HG02884 (cell line): ENCODE data around the gene BTN1A1.
"Not testable (repeated sequence)": the region's sequence is repeated elsewhere in the genome, so short reads cannot be mapped to it uniquely, and the experiment has no call there.

Source experiments
- ATAC-seq: cut with Tn5 transposase; IDR thresholded peaks from one replicate; pipeline ENCODE4 v1.9.1; 2021; ENCODE audit warnings: mild to moderate bottlenecking, moderate library complexity; ENCODE audit not compliant: unreplicated experiment

The BTN1A1 gene, protein sequence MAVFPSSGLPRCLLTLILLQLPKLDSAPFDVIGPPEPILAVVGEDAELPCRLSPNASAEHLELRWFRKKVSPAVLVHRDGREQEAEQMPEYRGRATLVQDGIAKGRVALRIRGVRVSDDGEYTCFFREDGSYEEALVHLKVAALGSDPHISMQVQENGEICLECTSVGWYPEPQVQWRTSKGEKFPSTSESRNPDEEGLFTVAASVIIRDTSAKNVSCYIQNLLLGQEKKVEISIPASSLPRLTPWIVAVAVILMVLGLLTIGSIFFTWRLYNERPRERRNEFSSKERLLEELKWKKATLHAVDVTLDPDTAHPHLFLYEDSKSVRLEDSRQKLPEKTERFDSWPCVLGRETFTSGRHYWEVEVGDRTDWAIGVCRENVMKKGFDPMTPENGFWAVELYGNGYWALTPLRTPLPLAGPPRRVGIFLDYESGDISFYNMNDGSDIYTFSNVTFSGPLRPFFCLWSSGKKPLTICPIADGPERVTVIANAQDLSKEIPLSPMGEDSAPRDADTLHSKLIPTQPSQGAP

DNA sequence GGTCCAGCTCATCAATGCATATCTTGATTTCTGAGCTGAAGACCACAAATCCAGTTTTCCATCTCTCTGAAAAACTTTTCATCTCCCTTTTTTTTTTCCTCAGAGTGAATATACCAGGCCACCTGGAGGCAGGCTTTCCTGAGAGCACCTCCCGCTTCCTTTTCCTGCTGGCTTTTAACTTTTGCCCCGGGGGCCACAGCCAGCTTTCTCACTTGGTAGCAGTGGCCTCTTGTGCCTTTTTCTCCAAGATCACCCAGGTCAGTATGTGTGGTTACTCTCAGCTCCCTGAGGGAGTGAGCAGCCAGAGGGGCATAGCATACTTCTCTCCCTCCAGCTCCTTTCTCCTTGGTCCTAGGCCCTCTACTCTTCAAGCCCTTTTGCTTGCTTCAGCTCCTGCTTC is at the start of gene BTN1A1:
Gene BTN1A1, plus strand, starts transcription at position 202 of the 400 bp plus-strand sequence. CDS start 984 bp downstream, outside the sequence.
- no peak for ATAC-seq

DNA sequence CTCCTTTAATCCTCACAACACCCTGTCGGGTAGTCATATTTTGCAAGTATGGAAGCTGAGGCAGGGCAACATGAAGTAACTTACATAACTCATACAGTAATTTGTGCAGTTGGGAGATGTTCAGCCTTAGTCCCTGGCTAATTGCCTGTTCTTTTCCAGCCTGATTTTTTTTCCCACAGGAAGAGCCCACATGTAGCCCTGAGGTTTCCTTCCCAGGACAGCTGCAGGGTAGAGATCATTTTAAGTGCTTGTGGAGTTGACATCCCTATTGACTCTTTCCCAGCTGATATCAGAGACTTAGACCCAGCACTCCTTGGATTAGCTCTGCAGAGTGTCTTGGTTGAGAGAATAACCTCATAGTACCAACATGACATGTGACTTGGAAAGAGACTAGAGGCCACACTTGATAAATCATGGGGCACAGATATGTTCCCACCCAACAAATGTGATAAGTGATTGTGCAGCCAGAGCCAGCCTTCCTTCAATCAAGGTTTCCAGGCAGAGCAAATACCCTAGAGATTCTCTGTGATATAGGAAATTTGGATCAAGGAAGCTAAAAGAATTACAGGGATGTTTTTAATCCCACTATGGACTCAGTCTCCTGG is 47.4 kb upstream of the BTN1A1 start:
- no peak for ATAC-seq

DNA sequence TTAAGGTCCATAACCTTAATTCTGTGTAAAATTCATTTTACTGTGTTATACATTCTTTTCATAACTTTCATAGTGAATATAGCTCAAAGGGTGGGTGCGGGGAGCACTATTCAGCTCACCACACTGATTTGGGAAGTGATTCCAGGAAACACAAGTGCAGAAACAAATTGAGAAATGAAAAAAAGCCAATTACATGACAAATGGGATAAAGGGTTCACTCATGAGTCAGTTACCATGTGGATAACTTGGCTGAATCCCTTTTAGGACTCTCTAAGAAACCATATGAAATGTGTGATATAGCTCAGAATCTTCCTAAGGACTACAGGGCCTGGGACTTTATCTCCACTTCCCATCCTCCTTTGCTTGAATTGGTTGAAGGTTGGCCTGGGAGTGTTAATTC is 45.5 kb upstream of the BTN1A1 start:
- ATAC-seq, result no peak

DNA sequence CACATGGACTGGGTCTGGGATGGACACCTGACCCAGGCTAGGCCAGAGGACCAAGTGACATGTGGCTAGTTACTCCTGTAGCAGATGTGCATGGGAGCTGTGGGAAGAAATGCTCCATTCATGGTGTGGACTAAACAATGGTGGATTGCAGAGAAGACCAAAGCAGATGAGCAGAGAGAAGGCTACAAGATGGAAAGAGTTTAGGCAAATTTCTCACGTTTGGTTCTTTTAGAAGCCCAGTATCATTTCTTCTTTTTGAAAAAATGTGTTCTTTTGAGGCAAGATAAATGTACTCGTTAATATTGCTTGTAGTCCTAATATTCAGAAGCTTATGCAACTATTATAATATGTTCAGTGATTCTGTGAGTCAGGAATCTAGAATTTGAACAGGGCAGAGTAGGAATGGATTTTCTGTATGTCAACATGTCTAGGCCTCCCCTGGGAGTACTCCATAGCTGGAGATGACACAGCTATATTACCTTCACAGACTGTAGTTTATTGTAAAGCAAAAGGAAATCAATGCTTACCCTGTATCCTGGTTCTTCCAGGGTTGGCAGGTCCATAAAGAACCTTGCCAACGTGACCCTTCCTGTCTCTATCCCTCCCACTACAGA is 44.6 kb upstream of the BTN1A1 start:
- no peak for ATAC-seq

DNA sequence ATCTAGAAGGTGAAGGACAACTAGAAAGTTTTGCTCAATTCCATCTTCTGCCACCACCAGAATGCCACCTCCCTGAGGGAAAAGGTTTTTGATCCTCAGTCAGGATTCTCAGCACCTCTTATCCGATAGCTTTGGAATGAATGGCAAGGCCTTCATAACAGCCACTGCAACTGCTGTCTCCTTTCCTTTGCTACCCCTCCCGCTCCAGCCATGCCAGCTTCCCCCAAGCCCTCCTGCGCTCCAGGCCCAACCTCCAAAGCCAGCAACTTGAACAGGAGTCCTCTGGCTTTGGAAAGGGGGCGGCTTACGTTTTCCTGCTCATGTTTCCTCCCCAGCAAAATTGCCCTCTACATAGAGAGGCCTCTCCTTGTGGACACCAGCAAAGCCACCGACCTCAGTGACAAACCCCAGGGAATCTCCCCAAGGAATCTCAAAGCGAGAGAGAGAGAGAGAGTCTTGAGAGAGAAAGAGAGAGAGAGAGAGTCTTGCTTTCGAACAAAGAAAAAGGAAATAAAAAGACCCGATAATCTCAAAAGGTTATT is 42.8 kb upstream of the BTN1A1 start:
- ATAC-seq, result peak; percentile 45

DNA sequence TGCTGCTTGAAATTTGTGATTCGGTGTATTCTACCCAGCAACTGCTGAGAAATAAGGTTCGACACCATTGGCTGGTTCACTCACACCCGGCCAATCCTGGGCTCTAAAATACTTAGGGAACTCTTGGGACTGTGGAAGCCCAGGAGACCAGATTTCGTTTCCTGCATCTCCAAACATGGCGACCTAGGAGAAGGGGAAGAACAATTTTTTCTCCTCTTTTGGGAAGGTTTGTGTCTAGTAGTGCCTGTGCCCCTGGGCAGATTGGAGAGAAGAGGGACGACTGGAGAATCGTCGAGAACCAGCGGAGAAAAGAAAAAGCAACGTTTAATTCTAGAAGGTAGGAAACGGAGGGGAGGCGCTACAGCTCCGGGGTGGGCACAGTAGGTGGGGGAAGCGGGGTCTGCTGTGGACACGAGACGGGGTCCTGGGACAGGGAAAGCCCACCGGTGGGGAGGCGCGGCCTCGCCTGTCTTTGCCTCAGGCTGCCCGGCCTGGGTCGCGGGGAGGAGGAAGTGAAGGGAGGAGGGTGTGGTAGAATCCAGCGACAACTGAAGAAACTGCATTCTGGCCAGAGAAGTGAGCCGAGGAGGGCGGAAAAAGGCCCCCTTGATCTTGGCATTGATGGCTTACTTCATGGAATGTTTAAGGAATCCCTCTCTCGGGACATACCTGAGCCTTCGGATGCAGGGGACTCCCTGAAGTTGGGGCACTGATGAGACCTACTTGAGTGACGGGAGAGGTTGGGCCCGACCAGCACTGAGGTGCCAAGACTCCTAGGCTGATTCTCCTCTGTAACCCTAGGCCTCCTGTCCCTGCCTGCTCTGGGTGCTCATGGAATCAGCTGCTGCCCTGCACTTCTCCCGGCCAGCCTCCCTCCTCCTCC is 42.1 kb upstream of the BTN1A1 start, which contains the start of gene BTN2A1:
Gene BTN2A1, plus strand, starts transcription at position 150 of the 883 bp plus-strand sequence. Its CDS starts 682 bp downstream, at position 832.
- peak; percentile 98 for ATAC-seq

DNA sequence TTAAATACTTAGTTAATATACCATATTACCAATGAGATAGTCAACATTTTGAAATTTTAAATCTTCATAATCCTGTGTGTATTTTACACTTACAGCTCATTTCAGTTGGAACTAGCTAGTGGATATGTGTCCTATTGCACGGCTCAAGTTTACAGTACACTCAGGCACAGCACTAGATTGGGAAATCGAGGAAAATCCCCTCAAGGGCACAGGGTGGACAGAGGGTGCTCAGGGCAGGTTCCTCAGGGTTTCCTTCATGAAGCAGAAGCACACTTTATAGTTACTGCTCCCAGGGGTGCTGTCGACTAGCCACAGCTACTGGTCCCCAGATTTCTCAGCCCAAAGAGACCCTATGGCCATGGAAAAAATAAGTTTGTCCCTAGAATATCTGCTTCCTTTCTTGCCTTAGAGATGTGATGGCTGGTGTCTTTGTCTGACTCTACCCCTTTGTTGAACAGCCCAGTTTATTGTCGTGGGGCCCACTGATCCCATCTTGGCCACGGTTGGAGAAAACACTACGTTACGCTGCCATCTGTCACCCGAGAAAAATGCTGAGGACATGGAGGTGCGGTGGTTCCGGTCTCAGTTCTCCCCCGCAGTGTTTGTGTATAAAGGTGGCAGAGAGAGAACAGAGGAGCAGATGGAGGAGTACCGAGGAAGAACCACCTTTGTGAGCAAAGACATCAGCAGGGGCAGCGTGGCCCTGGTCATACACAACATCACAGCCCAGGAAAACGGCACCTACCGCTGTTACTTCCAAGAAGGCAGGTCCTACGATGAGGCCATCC is 40.9 kb upstream of the BTN1A1 start:
- no peak for ATAC-seq

DNA sequence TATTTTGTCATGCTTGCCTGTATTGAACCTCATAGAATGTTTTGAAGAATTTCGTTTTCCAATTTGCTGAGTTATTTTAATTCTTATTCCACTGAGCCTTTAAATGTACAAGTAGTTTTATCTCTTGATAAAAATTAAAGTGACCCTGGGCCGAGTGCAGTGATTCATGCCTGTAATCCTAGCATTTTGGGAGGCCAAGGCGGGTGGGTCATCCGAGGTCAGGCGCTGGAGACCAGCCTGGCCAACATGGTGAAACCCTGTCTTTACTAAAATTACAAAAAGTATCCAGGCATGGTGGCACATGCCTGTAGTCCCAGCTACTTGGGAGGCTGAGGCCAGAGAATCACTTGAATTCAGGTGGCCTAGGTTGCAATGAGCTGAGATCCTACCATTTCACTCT is 38.8 kb upstream of the BTN1A1 start:
- not testable (repeated sequence) for ATAC-seq

DNA sequence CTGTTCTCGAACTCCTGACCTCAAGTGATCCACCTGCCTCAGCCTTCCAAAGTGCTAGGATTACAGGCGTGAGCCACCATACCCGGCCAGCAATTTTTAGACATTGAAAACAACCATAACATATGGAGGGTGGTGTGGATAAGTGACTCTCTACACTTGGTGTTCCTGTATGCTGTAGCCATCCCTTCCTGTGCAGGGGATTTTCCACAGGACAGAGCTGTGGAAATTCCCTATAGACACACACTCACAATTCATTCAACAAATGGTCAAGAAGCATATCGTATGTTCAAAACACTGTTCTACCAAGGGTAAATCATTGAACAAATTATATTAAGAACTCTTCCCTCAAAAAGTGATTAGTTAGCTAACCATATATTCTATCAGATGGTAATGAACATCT is 36.1 kb upstream of the BTN1A1 start:
- no peak for ATAC-seq

DNA sequence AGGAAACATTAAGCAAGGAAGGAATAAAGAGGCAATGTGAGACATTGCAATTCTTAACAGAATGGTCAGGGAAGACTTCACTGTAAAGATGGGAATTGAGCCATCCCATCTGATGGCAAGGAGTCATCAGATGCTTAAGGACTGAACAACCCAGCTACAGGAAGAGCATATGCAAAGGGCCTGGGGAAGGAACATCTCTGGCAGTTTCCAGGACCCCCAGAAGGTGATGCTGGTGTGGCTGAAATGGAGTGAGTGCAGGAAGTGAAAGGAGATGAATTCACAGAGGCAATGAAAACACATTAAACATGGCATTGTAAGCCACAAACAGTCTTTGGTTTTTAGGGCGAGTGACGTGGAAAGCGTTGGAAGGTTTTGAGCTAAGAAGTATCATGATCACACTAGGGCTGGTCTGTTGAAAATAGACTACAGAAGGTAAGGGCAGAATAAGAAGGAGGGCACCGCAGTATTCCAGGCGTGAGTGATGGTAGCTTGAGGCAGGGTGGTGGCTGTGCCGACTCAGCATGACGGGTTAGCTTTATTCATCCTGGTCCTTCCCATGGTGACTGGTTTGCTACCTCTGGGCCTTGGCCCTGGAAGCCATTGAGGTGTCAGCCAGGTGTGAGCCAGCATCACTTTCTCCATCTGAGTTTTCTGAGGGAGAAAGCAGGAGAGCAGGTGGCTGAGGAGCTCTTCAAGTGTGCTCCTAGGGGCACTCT is 35.5 kb upstream of the BTN1A1 start:
- ATAC-seq, result no peak

DNA sequence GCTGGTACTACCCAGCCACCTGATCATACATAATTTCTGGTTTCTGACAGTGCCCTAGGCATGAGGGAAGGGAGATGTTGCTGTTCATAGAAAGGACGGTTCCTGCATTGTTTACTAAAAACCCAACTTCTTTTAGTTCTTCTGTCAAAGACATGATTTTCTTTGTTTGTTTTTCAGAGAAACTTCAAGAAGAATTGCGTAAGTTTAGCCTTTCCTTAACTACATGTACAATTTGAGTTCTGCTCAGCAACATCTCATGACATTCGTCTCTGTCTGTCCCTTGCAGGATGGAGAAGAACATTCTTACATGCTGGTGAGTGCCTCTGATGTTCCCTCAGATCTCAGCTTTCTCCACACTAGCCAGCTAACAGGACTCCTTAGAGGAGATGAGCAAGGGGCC is 34.3 kb upstream of the BTN1A1 start:
- no peak for ATAC-seq

DNA sequence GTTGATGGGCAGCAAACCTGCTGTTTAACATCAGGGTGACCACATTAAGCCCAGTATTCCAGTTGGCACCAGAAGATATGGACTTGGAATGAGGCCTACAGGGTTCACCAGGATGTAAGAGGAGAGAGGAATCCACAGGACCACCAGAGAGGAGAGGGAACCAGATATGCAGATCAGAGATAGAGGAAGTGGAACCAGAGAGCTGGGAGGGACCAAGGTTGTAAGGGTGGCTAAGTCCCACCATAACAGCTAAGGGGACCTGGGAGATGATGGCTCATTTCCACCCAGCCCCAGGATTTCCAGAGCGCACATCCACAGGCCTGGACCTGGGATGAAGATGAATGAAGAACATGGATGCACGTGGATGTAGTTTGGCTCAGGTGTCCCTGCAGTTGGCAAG is 31.3 kb upstream of the BTN1A1 start:
- no peak for ATAC-seq

DNA sequence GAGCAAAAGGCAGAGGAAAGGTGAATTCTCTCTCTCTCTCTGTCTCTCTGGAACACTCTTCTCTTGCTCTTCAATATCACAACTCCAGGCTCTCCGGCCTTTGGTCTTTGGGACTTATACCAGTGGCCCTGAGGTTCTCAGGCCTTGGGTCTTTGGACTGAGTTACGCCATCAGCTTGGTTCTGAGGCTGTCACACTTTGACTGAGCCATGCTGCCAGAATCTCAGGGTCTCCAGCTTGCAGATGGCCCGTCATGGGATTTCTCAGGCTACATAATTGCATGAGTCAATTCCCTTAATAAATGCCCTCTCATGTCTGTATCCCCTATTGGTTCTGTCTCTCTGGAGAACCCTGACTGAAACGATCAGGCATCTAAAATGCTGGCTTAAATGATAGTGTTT is 29.5 kb upstream of the BTN1A1 start:
- no peak for ATAC-seq

DNA sequence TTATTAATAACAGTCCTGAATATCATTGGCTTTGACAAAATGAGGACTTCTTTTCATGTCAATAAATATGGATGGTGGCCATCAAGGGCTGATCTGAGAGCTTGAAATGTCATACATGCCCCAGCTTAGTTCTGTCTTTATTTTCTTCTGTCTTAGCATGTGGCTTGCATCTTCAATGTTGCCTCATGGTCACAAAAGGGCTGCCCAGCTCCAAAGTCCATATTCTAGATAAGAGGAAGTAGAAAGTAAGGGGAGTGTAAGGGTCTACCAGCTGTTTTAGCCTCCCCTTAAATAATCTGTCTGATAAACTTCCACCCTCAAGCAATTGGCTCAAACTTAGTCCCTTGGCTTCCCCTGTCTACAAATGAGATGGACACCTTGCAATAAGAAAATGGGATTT is 28.1 kb upstream of the BTN1A1 start:
- ATAC-seq, result no peak

DNA sequence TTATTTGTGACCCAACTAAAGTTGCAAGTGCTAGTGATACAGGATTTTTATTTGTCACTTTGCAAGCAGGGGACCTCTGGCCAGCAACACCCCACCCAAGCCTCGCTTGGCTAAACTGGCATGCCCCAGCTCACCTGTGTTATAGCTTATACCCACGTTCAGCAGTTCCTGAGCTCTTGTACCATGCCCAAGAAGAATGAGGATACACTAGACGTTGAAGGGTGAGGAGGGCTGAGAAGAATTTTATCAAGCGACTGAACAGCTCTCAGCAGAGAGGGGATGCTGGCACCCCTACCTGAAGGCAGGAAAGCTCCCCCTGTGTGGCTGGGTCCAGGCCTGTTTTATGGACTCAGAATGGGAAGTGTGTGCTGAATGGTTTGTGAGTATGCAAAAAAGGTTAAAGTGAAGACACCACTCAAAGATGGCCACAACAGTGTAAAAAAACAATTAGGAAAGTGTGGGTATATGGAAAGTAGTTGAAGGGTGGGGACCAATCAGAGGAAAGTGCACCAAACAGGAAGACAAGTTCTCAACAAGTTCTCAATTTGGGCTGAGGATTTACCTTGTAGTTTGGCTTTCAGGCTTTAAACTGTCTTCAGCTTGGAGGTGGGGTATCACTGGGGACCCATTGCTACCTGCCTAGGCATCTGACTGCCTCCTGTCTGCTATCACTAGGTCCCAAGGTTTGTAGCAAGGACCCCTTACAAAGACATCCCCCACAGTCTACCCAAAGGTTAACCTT is 27.4 kb upstream of the BTN1A1 start:
- no peak for ATAC-seq

DNA sequence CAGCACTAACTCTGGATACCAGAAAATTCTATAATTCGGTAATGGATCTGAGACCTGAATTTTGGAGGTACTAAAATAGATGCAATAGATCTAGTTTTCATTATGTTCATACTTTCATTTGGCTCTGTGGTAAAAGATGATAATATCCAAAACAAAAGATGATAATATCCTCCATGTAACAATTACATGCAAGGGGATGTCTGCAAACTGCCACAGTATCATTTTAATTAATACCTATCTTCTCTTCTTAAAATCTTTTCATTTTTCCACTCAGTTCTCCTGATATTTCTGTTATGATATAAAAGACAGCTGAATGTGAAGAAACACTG is 26.7 kb upstream of the BTN1A1 start:
- no peak for ATAC-seq

DNA sequence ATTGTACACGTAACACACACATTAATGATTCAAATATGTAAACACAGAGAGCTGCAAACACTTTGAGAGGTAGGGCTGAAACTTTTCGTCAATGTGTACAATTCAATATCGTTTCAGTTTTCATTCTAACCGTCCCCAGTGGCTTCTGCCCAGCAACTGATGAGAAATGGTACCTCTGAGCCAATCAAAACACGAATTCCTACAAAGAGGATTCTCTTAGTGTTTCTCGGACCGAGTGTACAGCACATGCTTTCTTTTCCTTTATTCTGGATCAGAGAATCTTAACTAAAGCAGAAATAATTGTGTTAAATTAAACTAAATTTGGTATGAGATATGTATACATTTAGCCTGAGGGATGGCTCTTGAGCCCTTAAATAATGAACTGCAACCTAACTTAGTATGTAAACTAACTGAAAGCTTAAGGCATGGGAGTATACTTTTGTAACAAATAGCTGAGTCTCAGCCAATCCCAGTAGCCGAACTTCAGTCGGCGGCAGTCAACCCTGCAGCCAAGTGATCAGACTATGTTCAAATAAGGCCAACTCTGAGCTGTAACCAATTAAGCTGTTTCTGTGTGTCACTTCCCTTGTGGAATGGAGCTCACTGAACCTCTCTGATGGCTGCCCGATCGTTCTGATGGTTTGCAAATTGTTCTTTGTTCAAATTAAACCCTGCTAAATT is 26.2 kb upstream of the BTN1A1 start:
- ATAC-seq, result peak; percentile 87

DNA sequence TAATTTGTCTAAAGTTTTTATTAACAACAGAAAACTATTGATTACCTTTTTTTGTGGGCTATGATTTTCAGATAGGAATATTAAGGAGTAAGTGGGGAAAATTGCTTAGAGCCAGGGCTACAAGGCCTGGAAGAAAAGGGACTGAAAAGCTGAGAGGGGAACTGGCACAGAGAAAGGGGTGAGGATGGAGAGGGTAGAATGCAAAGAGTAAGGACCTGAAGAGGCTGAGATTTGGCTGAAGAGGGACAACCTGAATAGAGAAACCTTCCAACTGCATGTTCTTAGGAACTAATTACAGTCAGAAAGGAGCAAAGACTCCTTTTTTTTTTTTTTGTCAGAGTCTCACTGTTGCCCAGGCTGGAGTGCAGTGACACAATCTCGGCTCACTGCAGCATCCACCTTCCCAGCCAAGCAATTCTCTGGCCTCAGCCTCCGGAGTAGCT is 25.6 kb upstream of the BTN1A1 start:
- ATAC-seq, result no peak
